GM12872 (cell line): ENCODE measurements around the gene ODR4.

Source experiments
- TF ChIP-seq, protein P1 (sequence below): IDR thresholded peaks from 3 replicates; pipeline ENCODE4 v1.5.1; 2011; ENCODE audit warnings: low read depth, mild to moderate bottlenecking, low read length, moderate library complexity; ENCODE audit not compliant: insufficient read depth

ODR4 gene

DNA sequence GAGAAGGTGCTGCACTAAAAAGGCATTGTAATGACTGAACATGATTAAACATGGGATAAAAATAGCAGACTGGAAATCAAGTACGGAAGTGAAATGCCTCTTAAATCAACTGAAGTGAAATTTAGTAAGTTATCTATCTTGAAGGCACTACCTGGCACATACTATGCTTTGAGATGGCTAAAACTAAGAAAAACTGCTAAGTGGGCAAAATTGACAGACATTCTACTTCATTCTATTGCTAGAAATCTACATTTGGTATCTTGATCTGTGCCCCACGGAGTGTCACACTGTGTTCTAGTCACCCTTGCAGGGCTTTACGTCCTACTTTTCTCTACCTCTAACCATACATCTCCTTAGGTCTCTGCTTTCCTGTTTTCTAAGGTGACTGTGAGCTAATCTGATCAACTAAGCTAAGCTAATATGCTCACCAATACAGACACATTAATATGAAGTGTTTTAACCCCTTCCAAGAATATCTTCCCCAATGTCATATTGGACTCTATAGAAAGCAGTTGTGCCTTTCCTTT, 81.2 kb downstream of the ODR4 start:
- TF ChIP-seq, protein P1, sequence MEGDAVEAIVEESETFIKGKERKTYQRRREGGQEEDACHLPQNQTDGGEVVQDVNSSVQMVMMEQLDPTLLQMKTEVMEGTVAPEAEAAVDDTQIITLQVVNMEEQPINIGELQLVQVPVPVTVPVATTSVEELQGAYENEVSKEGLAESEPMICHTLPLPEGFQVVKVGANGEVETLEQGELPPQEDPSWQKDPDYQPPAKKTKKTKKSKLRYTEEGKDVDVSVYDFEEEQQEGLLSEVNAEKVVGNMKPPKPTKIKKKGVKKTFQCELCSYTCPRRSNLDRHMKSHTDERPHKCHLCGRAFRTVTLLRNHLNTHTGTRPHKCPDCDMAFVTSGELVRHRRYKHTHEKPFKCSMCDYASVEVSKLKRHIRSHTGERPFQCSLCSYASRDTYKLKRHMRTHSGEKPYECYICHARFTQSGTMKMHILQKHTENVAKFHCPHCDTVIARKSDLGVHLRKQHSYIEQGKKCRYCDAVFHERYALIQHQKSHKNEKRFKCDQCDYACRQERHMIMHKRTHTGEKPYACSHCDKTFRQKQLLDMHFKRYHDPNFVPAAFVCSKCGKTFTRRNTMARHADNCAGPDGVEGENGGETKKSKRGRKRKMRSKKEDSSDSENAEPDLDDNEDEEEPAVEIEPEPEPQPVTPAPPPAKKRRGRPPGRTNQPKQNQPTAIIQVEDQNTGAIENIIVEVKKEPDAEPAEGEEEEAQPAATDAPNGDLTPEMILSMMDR = no peak

DNA sequence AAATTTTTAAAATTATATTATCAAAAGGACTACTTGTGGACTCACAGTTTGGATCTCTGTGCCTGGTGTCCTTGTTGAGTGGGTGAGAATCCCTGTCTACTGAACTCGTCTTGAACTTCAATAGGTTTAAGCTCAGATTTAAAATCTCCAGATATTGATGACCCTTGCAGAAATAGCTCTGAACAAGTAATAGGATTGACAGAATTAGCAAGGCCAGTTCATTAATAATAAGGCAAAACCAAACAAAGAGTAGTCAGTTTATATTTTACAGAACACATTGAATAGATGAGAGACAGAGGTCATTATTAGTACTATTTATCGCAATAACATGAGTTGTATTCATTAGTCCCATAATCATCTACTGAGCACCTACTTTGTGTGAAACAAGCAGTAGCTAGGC, 85.4 kb downstream of the ODR4 start, which contains the start of gene PDC:
TSS of gene PDC (minus strand) at position 101 of the 400 bp plus-strand sequence. CDS start 11,655 bp downstream, outside the sequence.
- TF ChIP-seq, protein P1 = no peak

DNA sequence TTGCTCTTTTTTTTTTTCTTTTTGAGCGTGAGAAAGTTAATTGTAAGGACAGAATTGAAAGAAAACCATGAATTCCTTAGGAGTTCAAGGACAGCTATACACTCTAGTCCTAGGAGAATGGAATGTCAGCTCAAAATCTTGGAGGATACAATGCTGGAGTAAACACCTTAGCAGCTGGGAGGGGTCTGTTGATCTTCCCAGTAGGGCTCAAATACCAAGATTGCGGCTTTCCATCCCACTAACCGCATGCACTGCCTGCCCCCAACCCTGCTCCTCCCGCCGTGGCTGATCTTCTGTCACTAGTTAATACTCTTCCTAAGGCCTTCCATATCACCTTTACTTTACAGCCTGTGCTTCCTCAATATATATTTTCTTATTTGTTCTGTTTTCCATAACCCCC, 87.9 kb downstream of the ODR4 start:
- TF ChIP-seq, protein P1 = no peak

DNA sequence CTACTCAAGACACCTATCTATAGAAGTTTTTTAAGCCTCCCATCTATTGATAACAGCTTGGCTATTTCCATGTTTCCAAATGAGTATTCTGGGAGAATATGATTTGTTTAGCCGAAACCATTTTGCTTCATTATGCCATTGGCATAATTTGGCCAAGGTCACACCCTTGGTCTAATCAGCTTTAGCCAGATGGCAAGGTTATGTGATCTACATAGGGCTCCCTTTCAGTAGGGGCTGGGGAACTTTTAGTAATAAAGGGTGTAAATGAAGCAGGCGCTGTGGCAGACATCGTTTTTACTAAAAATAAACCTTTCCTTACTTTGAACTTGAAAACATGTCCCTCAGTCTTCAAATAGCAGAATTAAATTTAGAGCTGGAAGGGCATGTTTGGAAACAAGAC, 88.3 kb downstream of the ODR4 start:
- TF ChIP-seq, protein P1 = no peak

DNA sequence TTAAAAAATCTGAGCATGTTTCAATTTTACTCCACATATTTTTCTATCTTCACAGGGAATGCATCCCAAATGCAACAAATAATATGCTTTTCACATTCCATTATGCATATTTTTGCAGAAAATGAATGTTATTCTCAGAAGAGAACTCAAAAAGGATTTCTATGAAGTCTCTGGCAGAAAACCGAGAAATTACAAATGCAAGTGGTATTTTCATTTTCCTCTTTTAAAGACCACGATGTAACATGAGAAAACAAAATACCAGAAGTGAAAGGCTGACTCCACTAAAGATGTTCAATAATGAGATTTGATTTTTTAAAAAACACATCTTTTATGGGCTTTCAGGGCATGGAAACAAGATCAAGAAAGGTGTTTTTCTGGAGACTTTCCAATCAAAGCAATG, 90.3 kb downstream of the ODR4 start:
- TF ChIP-seq, protein P1 = no peak
